Lower lobe of right lung (tissue), 2 donors: ENCODE measurements around the gene MACROD2. TPM values are rescaled to one million over a fixed set of nuclear protein-coding genes. Genes with fewer than 3 reads are reported as not detected.

Experiments
- ATAC-seq, 2 donors: fragments of 200-7000 bp; cut with Tn5 transposase; one replicate each; pipeline ENCODE4 v1.9.1; 2020 to 2022; ENCODE audit warnings: mild to moderate bottlenecking in 2 of 2, moderate library complexity in 2 of 2
- DNase-seq: peaks from one replicate; pipeline ENCODE4 v3.0.0-alpha.2; 2020
- H3K27ac ChIP-seq: fragments of 200-600 bp; one replicate; pipeline ENCODE4 v1.8.0; 2022
- H3K27me3 ChIP-seq: fragments of 200-600 bp; one replicate; pipeline ENCODE4 v1.8.0; 2022; ENCODE audit warnings: low read depth
- H3K36me3 ChIP-seq: fragments of 200-600 bp; one replicate; pipeline ENCODE4 v1.8.0; 2022; ENCODE audit warnings: mild to moderate bottlenecking
- H3K4me1 ChIP-seq: fragments of 200-600 bp; one replicate; pipeline ENCODE4 v1.8.0; 2022
- H3K4me3 ChIP-seq: fragments of 200-600 bp; one replicate; pipeline ENCODE4 v1.8.0; 2022; ENCODE audit warnings: mild to moderate bottlenecking
- H3K9me3 ChIP-seq: fragments of 200-600 bp; one replicate; pipeline ENCODE4 v1.8.0; 2022
- CTCF ChIP-seq: fragments of 200-600 bp; IDR thresholded peaks from one replicate; pipeline ENCODE4 v1.8.0; 2022; ENCODE audit warnings: antibody characterized with exemption, mild to moderate bottlenecking
- intact Hi-C: fragments of 100-400 bp; cut with DNase I; formaldehyde crosslinking; loops from one replicate; pipeline ENCODE4 v1.11.0; 2022
- total RNA-seq: library from RNA; stranded (reverse); fragmentation: NEBNext Ultra II Directional; extraction: Animal tissue kit (Norgen Biotek cat#: 25700); gene quantifications from one replicate; pipeline ENCODE4 v1.2.1, GENCODE V29; 2021
- donor health status: DM: no; HTN: yes; CAD: no; lungs with severe emphysema.

The MACROD2 gene
- total RNA-seq, 1 donor from 2014 or later, result 73.0 TPM

- Histone ChIP-seq H3K36me3 (no peaks in the 10 kb centered on the region), H3K27me3 (no peaks in the 10 kb centered on the region)
- no peak for TF ChIP-seq CTCF
Measured at GRCh38 chr20:15379681-15380296, 1384.5 kb downstream of the MACROD2 start.

GRCh38 chr20:15380770-15381169 is 1385.5 kb downstream of the MACROD2 start:
- DNase-seq (no peak), ATAC-seq (no peak)
- Histone ChIP-seq H3K27me3 (no peaks in the 10 kb centered on the region), H3K4me1 (no peaks in the 10 kb centered on the region), H3K27ac (no peak overlapping the region), H3K36me3 (no peaks in the 10 kb centered on the region), H3K4me3 (no peak overlapping the region), H3K9me3 (no peaks in the 10 kb centered on the region)
- intact Hi-C loops, result no loop called here
- TF ChIP-seq CTCF, result no peak

More at GRCh38 chr20:15379681-15380296, 1384.5 kb downstream of the MACROD2 start:
- DNase-seq (no peak), ATAC-seq (no peak)
- Histone ChIP-seq H3K4me3 (no peak overlapping the region), H3K4me1 (no peaks in the 10 kb centered on the region), H3K27ac (no peak overlapping the region), H3K9me3 (no peaks in the 10 kb centered on the region)
- intact Hi-C loops, result no loop called here

GRCh38 chr20:15387228-15387627 is 1391.9 kb downstream of the MACROD2 start:
- Histone ChIP-seq H3K27ac (no peak overlapping the region), H3K4me1 (no peaks in the 10 kb centered on the region), H3K27me3 (no peaks in the 10 kb centered on the region), H3K36me3 (no peaks in the 10 kb centered on the region), H3K4me3 (no peak overlapping the region), H3K9me3 (no peaks in the 10 kb centered on the region)
- intact Hi-C loops, result no loop called here
- DNase-seq (no peak), ATAC-seq (no peak)
- TF ChIP-seq CTCF, result no peak

GRCh38 chr20:15395457-15395856 is 1400.1 kb downstream of the MACROD2 start:
- Histone ChIP-seq H3K27ac (no peak overlapping the region), H3K27me3 (no peaks in the 10 kb centered on the region), H3K4me1 (no peaks in the 10 kb centered on the region), H3K9me3 (no peaks in the 10 kb centered on the region), H3K36me3 (no peaks in the 10 kb centered on the region), H3K4me3 (no peak overlapping the region)
- no peak for TF ChIP-seq CTCF
- no peak for DNase-seq
- ATAC-seq, result no peak
- intact Hi-C loops, result no loop called here

GRCh38 chr20:15396026-15396425 is 1400.7 kb downstream of the MACROD2 start:
- H3K9me3 ChIP-seq, result no peaks in the 10 kb centered on the region
- H3K4me1 ChIP-seq, result no peaks in the 10 kb centered on the region
- ATAC-seq, result no peak
- intact Hi-C loops, result no loop called here
- no peak for DNase-seq
- no peaks in the 10 kb centered on the region for H3K36me3 ChIP-seq
- H3K27me3 ChIP-seq, result no peaks in the 10 kb centered on the region
- no peak for TF ChIP-seq CTCF
- no peak overlapping the region for H3K27ac ChIP-seq
- H3K4me3 ChIP-seq, result no peak overlapping the region
